GM18519 (cell line): ENCODE results near the gene ACHE.
"Not testable (repeated sequence)": the region's sequence is repeated elsewhere in the genome, so short reads cannot be mapped to it uniquely, and the experiment has no call there.

Experiments used
- ATAC-seq: cut with Tn5 transposase; IDR thresholded peaks from one replicate; pipeline ENCODE4 v1.9.1; 2021; ENCODE audit warnings: mild to moderate bottlenecking, moderate library complexity; ENCODE audit not compliant: unreplicated experiment, low FRiP score

Gene ACHE

DNA sequence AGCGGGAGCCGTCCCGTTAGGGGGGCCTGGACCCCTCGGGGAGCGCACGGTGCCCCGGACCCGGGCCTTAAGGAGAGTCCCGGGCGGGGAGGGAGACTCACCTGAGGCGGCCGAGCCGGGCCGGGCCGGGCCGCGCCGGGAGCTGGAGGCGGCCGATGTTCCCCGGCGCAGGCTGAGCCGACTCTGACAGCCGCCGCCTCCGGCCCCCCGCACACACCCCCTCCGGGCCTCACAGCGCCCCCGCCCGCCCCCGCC lies at the start of gene ACHE:
TSS of gene ACHE (minus strand) at position 188 of the 255 bp plus-strand sequence. CDS start 1,656 bp downstream, outside the sequence.
- no peak for ATAC-seq

DNA sequence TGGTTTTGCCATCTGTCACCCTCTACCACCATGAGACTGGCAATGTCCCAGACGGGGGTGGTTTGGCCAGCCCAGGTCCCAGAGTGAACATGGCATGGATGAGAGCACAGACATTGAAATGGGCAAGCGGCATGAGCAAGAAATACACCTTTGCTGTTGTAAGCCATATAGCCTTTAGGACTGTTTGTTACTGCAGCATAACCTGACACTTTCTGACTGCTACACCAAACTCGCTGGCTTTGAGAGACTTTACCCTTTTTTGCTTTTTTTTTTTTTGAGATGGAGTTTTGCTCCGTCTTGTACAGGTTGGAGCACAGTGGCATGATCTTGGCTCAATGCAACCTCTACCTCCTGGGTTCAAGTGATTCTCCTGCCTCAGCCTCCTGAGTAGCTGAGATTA lies 48.5 kb upstream of the ACHE start:
- ATAC-seq = no peak

DNA sequence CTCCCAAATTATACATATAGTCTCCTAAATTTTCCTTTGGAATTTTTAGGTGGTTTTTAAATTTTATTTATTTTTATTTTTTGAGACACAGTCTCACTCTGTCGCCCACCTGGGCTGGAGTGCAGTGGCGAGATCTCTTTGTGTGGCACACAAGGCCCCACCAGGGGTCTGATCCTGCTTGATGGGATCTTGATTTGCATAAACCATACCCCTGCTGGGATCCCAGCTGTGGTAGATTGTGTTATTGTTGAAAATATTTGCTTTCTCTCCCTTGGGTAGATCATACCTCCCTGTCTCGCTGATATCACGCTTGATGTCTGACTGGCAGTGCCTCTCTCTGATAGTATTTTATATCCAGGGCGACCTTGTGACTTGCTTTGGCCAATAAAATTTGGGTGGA lies 48.0 kb upstream of the ACHE start:
- no peak for ATAC-seq

DNA sequence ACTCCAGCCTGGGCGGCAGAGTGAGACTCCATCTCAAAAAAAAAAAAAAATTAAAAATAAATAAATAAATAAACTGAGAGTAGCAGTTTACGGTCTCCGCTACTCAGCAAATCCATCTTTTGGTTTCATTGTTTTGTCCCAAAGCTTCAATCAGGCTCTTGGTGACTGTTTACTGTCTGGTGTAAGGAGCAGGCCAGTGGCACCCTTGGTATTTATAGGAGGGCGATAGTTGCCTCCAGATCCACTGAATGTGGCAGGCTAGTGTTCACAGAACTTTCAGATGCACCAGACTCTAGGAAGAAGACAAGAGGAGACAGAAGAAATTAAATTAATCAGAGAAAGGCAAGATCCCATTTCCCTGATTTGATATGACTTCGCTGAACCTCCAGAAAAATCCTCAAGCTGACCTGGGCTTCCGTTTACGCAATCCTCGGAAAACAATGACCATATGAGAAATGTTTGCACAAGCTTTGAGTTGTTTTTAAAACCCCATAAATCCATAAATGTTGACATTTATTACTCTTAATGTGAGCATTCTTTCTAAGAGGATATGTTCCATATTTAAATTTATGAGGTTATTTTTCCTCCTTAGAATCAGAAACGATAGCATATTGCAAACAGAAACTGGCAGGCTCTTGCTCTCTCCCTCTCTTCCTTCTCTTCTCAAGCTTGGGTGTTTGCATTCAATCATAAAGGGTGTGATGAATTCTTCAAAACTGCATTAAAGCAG lies 46.5 kb upstream of the ACHE start:
- ATAC-seq = no peak

DNA sequence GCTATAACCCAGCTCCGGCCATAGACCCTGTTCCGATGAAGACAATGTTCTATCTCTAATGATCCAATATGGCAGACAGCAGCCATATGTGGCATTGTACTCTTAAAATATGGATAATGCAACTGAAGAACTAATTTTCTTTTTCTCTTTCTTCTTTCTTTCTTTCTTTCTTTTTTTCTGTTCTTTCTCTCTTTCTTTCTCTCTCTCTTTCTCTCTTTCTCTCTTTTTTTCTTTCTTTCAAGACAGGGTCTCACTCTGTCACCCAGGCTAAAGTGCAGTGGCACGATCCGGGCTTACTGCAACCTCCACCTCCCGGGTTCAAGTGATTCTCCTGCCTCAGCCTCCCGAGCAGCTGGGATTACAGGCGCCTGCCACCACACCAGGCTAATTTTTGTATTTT lies 40.5 kb upstream of the ACHE start:
- ATAC-seq = not testable (repeated sequence)

- not testable (repeated sequence) for ATAC-seq
These were observed 39.7 kb upstream of the ACHE start for GRCh38 chr7:100935381-100935780.

- no peak for ATAC-seq
These were observed 38.0 kb upstream of the ACHE start for GRCh38 chr7:100933734-100934133.

DNA sequence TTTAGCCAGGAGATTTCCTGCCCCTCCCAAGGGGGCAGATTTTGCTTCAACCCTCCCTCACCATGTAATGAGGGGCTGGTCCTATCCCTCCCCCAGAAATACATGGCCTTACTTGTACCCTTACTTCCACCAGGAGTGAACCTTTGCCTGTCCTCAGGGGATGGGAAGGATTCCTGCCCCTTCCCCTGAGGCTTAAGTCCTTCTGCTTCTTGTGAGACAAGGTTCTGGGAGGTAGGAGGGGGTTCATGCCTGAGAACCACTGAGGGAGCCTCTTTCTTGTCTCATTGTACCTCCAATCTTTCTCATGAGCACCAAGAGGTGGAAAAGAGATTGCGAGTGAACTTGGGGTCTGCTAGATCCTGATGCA lies 34.1 kb upstream of the ACHE start:
- ATAC-seq = no peak

DNA sequence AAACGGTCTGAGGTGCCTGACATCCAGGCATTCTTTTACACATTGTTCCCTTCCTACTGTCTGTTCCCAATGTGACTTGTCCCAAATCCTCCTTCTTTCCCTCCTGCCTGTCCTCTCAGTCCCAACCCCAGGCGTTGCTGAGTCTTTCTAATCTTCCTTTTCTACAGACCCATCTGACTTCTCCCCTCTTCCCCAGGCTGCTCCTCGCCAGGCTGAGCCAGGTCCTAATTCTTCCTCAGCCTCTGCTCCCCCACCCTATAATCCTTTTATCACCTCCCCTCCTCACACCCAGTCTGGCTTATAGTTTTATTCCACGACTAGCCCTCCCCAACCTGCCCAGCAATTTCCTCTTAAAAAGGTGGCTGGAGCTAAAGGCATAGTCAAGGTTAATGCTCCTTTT lies 27.9 kb upstream of the ACHE start:
- ATAC-seq = not testable (repeated sequence)

DNA sequence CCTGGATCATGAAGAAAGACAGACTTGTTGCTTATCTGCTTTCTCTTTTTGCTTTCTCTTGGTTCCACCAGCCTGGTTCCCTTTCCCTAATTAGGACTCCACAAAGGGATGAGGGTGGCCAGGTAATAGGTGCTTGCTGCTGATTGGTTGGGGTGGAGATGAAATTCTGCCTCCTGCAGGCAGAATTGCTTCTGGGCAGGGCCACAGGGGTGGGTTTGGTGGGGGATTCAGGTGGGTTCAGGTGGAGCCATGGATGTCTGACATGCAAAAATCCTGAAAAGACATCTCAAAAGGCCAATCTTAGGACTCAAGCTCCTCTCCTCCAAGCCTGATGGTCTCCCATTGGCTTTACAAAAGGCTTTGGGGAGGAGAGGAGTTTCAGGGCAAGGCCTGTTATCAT lies 25.4 kb upstream of the ACHE start:
- no peak for ATAC-seq

- ATAC-seq = not testable (repeated sequence)
These were observed 24.2 kb upstream of the ACHE start for GRCh38 chr7:100919779-100920437.

- not testable (repeated sequence) for ATAC-seq
These were observed 23.6 kb upstream of the ACHE start for GRCh38 chr7:100919335-100919734.

DNA sequence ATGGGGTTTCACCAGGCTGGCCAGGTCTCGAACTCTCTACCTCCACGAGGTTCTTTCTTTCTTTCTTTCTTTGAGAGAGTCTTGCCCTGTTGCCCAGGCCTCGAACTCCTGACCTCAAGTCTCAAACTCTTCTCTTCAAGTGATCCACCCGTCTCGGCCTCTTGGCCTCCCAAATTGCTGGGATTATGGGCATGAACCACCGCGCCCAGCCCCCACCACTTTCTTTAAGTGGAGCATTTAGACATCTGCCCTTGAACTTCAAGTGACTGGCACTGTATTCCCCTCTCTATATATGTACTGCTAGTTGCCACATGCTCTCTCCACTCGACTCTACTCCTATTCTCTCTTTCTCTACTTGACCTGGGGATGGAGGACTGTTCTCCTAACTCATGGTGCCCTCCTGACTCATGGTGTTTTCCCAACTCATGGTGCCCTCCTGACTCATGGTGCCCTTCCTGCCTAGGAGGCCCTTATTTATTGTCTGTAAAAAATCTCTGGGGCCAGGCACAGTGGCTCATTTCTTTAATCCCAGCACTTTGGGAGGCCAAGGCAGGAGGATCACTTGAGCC lies 19.3 kb upstream of the ACHE start:
- no peak for ATAC-seq

- ATAC-seq = no peak
These were observed 18.7 kb upstream of the ACHE start for GRCh38 chr7:100914208-100914878.

DNA sequence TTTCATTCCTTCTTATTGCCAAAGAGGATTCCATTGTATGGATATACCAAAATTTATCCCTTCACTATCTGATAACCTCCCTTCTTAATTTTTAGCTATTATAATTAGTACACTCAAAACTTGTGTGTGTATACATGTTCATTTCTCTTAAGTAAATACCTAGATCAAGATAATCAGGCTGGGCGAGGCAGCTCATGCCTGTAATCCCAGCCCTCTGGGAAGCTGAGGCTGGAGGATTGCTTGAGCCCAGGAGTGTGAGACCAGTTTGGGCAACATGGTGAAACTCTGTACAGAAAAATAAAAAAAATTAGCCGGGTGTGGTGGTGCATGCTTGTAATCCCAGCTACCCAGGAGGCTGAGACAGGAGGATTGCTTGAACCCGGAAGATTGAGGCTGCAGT lies 15.8 kb upstream of the ACHE start:
- no peak for ATAC-seq

- not testable (repeated sequence) for ATAC-seq
These were observed 14.8 kb upstream of the ACHE start for GRCh38 chr7:100910443-100910842.

DNA sequence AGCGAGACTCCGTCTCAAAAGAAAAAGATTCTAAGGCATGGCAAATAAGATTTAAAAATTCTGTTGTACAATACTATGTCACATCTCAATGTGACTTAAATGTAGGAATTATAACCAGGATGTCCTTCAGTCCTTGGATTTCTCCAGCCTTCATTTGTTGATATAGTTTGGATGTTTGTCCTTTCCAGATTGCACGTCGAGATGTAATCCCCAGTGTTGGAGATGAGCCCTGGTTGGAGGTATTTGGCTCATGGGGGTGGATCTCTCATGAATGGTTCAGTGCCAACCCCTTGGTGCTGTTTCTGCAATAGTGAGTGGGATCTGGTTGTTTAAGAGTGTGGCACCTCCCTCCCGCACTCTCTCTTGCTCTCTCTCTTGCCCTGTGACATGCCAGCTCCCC lies 12.8 kb upstream of the ACHE start:
- ATAC-seq = no peak

DNA sequence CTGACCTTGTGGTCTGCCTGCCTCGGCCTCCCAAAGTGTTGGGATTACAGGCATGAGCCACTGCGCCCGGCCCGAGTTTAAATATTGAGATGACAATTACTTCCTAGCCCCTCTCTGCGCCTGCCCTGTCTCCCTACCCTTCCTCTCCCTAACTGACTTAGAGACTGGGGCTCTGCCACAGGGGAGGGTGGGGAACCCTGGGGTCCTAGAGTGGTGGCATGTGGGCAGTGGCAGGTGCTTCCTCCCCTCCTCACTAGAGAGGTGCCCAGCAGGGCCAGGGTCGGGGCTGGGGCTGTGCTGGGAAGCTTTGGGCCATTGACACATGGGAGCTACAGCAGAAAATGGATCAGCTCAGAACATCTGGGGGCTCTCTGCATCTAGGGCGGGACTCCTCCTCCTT lies 7.0 kb upstream of the ACHE start:
- no peak for ATAC-seq

DNA sequence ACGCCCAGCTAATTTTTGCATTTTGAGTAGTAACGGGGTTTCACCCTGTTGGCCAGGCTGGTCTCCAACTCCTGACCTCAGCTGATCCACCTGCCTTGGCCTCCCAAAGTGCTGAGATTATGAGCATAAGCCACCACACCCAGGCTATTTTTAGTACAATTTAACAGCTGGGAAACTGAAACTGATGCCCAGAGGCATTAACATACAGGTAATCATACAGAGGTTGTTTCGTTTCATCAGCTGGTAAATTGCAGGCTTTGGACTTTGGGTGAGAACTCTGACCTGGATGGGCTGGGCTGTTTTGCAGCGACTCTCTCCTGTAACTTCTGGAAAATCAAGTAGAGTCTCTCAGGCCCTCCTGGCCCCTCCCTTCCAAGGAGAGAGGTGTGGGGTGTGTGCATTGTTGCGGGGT lies 6.2 kb upstream of the ACHE start:
- ATAC-seq = no peak

GRCh38 chr7:100900978-100901377 lies 5.3 kb upstream of the ACHE start:
- ATAC-seq = no peak

GRCh38 chr7:100899432-100899831 lies 3.7 kb upstream of the ACHE start:
- no peak for ATAC-seq
